ENCODE measurements around the gene FBXW11.
"Not testable (repeated sequence)": the region's sequence is repeated elsewhere in the genome, so short reads cannot be mapped to it uniquely, and the experiment has no call there.

DNA sequence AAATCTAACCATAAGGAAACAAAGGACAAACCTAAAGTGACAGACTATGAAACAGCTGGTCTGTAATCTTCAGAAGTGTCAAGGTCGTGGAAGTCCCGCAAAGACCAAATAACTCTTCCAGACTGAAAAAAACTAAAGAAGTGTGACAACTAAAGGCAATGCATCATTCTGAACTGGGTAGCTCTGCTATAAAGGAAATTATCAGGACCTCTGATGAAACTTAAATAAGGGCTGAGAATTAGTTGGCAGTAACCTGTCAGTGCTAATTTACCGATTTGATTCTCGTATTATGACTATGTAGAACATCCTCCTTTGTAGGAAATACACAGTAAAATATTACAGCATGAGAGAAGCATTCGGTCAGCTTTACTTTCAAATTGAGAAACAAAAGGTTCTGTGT lies 65.2 kb downstream of the FBXW11 start:
- TF ChIP-seq, protein P1, sequence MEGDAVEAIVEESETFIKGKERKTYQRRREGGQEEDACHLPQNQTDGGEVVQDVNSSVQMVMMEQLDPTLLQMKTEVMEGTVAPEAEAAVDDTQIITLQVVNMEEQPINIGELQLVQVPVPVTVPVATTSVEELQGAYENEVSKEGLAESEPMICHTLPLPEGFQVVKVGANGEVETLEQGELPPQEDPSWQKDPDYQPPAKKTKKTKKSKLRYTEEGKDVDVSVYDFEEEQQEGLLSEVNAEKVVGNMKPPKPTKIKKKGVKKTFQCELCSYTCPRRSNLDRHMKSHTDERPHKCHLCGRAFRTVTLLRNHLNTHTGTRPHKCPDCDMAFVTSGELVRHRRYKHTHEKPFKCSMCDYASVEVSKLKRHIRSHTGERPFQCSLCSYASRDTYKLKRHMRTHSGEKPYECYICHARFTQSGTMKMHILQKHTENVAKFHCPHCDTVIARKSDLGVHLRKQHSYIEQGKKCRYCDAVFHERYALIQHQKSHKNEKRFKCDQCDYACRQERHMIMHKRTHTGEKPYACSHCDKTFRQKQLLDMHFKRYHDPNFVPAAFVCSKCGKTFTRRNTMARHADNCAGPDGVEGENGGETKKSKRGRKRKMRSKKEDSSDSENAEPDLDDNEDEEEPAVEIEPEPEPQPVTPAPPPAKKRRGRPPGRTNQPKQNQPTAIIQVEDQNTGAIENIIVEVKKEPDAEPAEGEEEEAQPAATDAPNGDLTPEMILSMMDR (conservative IDR thresholded peaks at IDR 0.05) = not testable (repeated sequence)
- TF ChIP-seq EZH2 (IDR thresholded peaks at IDR 0.05; ENCODE audit: low read depth) = not testable (repeated sequence)
